ENCODE data around the gene CDH23. TPM values are rescaled to one million over a fixed set of nuclear protein-coding genes. Genes with fewer than 3 reads are reported as not detected.

CDH23 gene
- total RNA-seq, 2 donors from 2014 or later = 3.9 to 74.8 TPM

- H3K4me1 ChIP-seq (replicated peaks) = no peaks in the 10 kb centered on the region
- no peak overlapping the region for H3K27ac ChIP-seq
- no peaks in the 10 kb centered on the region for H3K9me3 ChIP-seq
- 86% methylated on average over 5 of the region's 5 CpGs for WGBS
- H3K27me3 ChIP-seq (replicated peaks; ENCODE audit: insufficient read depth) = no peaks in the 10 kb centered on the region
- H3K4me3 ChIP-seq = no peak overlapping the region
- DNase-seq (ENCODE audit: low spot score) = no peak
- TF ChIP-seq POLR2A (IDR thresholded peaks at IDR 0.05) = no peak
- TF ChIP-seq POLR2AphosphoS5 (IDR thresholded peaks at IDR 0.05) = no peak
- no peak for TF ChIP-seq CTCF (IDR thresholded peaks at IDR 0.05)
- intact Hi-C loops (cut with DNase I) = no loop called here
- H3K36me3 ChIP-seq = no peaks in the 10 kb centered on the region
Measured at GRCh38 chr10:71607082-71607443, 210.3 kb downstream of the CDH23 start.

- peak; percentile 9 for TF ChIP-seq POLR2AphosphoS5 (IDR thresholded peaks at IDR 0.05)
- TF ChIP-seq CTCF (IDR thresholded peaks at IDR 0.05) = peak; percentile 65 to 81 (median 78)
- no peak for TF ChIP-seq POLR2A (IDR thresholded peaks at IDR 0.05)
- WGBS = 54% methylated on average over 20 of the region's 20 CpGs
- H3K27me3 ChIP-seq (replicated peaks; ENCODE audit: insufficient read depth) = no peaks in the 10 kb centered on the region
- intact Hi-C loops (cut with DNase I) = no loop called here
- H3K9me3 ChIP-seq = no peaks in the 10 kb centered on the region
- peak; percentile 79 for DNase-seq (ENCODE audit: low spot score)
- no peaks in the 10 kb centered on the region for H3K36me3 ChIP-seq
- no peak overlapping the region for H3K27ac ChIP-seq
- H3K4me1 ChIP-seq (replicated peaks) = no peaks in the 10 kb centered on the region
- no peak overlapping the region for H3K4me3 ChIP-seq
Measured at GRCh38 chr10:71608819-71609768, 212.4 kb downstream of the CDH23 start.

GRCh38 chr10:71610651-71611050 lies 213.9 kb downstream of the CDH23 start:
- H3K27ac ChIP-seq = no peak overlapping the region
- 73% methylated on average over 3 of the region's 3 CpGs for WGBS
- TF ChIP-seq CTCF (IDR thresholded peaks at IDR 0.05) (no peak), POLR2A (IDR thresholded peaks at IDR 0.05) (no peak), POLR2AphosphoS5 (IDR thresholded peaks at IDR 0.05) (no peak)
- no peaks in the 10 kb centered on the region for H3K27me3 ChIP-seq (replicated peaks; ENCODE audit: insufficient read depth)
- no peak overlapping the region for H3K4me3 ChIP-seq
- H3K4me1 ChIP-seq (replicated peaks) = no peaks in the 10 kb centered on the region
- intact Hi-C loops (cut with DNase I) = loop anchor here (5.0 to 10.0 kb wide), 2 partner anchors 213 to 296 kb away; partner anchors contain the start of genes CDH23 and SLC29A3
- no peaks in the 10 kb centered on the region for H3K36me3 ChIP-seq
- no peaks in the 10 kb centered on the region for H3K9me3 ChIP-seq
- DNase-seq (ENCODE audit: low spot score) = no peak

- no peak overlapping the region for H3K4me3 ChIP-seq
- WGBS = 90% methylated on average over 5 of the region's 5 CpGs
- intact Hi-C loops (cut with DNase I) = loop anchor here (5.0 to 10.0 kb wide), 2 partner anchors 214 to 296 kb away; partner anchors contain the start of genes CDH23 and SLC29A3
- no peaks in the 10 kb centered on the region for H3K27me3 ChIP-seq (replicated peaks; ENCODE audit: insufficient read depth)
- no peak for DNase-seq (ENCODE audit: low spot score)
- H3K9me3 ChIP-seq = no peaks in the 10 kb centered on the region
- TF ChIP-seq CTCF (IDR thresholded peaks at IDR 0.05) = no peak
- no peak for TF ChIP-seq POLR2AphosphoS5 (IDR thresholded peaks at IDR 0.05)
- no peak for TF ChIP-seq POLR2A (IDR thresholded peaks at IDR 0.05)
- no peak overlapping the region for H3K27ac ChIP-seq
- no peaks in the 10 kb centered on the region for H3K4me1 ChIP-seq (replicated peaks)
- H3K36me3 ChIP-seq = no peaks in the 10 kb centered on the region
Measured at GRCh38 chr10:71611131-71611530, 214.4 kb downstream of the CDH23 start.
